Measurements from ENCODE around the gene BEND5. TPM values are rescaled to one million over a fixed set of nuclear protein-coding genes. Genes with fewer than 3 reads are reported as not detected.

The BEND5 gene
- total and polyA plus RNA-seq, 2 donors: 21.8 to 50.2 TPM

DNA sequence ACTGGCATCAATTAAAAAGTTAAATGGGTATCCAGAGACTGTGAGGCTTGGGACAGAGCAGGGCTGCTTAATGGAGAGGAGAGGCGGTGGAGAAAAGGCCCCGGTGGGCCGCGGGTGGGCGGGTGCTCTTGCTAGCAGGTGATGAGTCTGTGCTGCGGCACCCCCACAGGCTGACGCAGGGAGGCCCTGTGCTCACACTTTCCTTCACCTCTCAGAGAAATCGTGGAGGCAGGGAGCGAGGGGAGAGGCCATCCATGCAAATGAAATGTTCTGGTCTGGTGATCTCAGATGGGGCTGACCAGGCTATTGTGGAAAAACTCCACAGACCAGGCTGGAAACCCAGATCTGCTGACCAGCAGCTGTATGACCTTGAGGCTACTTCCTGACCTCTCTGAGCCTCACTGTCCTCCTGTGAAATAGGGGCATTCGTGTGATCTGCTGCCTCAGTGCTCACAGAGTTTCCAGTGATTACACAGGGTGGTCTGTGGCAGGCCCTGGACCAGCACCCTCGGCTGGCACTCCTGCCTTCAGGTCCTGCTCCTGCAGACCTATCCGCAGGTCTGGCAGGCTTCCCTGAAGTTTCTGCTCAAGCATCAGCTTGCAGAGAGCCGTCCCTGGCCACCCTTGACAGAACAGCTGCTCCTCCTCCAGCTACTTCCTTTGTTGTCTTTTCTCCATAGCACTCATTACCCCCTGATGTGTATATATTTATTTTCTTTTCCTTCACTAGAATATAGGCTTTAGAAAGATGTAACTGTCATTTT, 89.2 kb downstream of the BEND5 start:
- no peak overlapping the region for H3K4me3 ChIP-seq (ENCODE audit: low read length in 2 of 2)
- H3K36me3 ChIP-seq (ENCODE audit: control insufficient read depth in 2 of 2, insufficient read depth in 2 of 2, low read length in 1 of 2): no peaks in the 10 kb centered on the region
- H3K4me1 ChIP-seq (ENCODE audit: control insufficient read depth in 2 of 2, insufficient read depth in 2 of 2, low read length in 2 of 2): no peaks in the 10 kb centered on the region
- peaks cover 0 to 2% of the 10 kb centered on the region in 2 donors for H3K27me3 ChIP-seq (ENCODE audit: control insufficient read depth in 2 of 2, insufficient read depth in 1 of 2, low read length in 1 of 2)
- H3K27ac ChIP-seq (ENCODE audit: low read depth in 1 of 2, low read length in 1 of 2): no peak overlapping the region
- whole genome bisulfite sequencing: 92% methylated on average over 13 of the region's 13 CpGs
- H3K9me3 ChIP-seq (ENCODE audit: control insufficient read depth in 2 of 2, insufficient read depth in 1 of 2, low read length in 1 of 2): no peaks in the 10 kb centered on the region
- DNase-seq (ENCODE audit: low read depth in 6 of 9, low spot score in 9 of 9): no peak

DNA sequence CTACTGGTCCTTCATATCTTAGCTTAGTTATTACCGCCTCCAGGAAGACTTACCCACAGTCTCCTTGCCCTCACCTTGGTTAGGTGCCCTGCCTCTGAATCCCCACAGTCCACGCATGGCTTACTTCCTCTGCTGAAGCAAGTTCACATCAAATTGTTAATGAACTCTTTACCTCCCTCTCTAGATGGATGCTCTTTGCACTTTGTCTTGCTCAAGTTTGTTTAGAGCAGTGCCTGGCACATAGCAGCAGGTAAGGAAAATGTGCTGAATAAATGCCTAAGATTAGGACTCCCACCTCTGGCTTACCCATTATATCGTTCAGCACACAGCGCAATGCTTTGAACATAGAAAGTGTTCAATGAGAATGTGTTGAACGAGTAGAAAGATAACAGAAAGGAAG, 90.5 kb downstream of the BEND5 start:
- 94% methylated on average over 5 of the region's 5 CpGs for WGBS
- Histone ChIP-seq H3K4me1 (ENCODE audit: control insufficient read depth in 2 of 2, insufficient read depth in 2 of 2, low read length in 2 of 2) (no peaks in the 10 kb centered on the region), H3K27ac (ENCODE audit: low read depth in 1 of 2, low read length in 1 of 2) (no peak overlapping the region), H3K36me3 (ENCODE audit: control insufficient read depth in 2 of 2, insufficient read depth in 2 of 2, low read length in 1 of 2) (no peaks in the 10 kb centered on the region), H3K27me3 (ENCODE audit: control insufficient read depth in 2 of 2, insufficient read depth in 1 of 2, low read length in 1 of 2) (no peaks in the 10 kb centered on the region), H3K4me3 (ENCODE audit: low read length in 2 of 2) (no peak overlapping the region), H3K9me3 (ENCODE audit: control insufficient read depth in 2 of 2, insufficient read depth in 1 of 2, low read length in 1 of 2) (no peaks in the 10 kb centered on the region)
- no peak for DNase-seq (ENCODE audit: low read depth in 6 of 9, low spot score in 9 of 9)

DNA sequence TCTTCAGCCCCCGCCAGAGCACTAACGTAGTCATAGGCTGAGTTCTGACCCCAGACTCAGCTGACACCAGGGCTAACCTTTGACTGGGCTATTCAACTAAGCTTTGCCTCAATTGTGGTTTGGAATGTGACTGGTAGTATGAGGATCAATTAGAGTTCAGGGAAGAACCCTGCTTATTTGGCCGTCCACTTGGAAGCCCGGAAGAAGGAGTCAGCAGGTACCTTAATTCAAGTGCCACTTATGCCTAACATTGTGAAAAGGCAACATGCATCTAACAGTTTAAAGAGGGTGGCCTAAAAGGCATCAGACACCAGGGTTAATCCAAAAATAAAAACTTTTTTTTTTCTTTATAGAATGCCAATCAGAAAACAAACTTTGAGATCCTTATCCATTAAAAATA, 92.3 kb downstream of the BEND5 start:
- H3K27ac ChIP-seq (ENCODE audit: low read depth in 1 of 2, low read length in 1 of 2): no peak overlapping the region
- WGBS: 98% methylated on average over 4 of the region's 4 CpGs

DNA sequence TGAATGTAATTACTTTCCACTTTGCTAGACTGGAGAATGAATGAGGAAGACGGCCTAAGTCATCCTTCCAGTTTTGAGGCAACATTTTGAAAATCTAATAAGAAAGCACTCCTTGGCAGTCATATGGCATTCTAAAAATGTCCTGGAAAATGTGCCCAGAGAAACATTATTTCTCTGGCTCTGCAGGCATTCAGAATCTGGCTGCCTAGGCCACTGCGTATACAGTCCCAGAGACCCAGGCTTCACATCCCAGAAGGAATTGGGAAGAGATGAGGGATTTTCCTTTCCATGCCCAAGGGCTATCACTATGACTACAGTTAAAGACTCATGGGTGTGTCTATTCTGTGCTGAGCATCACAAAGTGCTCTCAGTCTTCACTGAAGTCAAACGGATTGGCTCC, 92.9 kb downstream of the BEND5 start:
- H3K36me3 ChIP-seq (ENCODE audit: control insufficient read depth in 2 of 2, insufficient read depth in 2 of 2, low read length in 1 of 2): no peaks in the 10 kb centered on the region
- H3K9me3 ChIP-seq (ENCODE audit: control insufficient read depth in 2 of 2, insufficient read depth in 1 of 2, low read length in 1 of 2): no peaks in the 10 kb centered on the region
- H3K4me3 ChIP-seq (ENCODE audit: low read length in 2 of 2): no peak overlapping the region
- no peaks in the 10 kb centered on the region for H3K27me3 ChIP-seq (ENCODE audit: control insufficient read depth in 2 of 2, insufficient read depth in 1 of 2, low read length in 1 of 2)
- no peaks in the 10 kb centered on the region for H3K4me1 ChIP-seq (ENCODE audit: control insufficient read depth in 2 of 2, insufficient read depth in 2 of 2, low read length in 2 of 2)
- H3K27ac ChIP-seq (ENCODE audit: low read depth in 1 of 2, low read length in 1 of 2): no peak overlapping the region
- 93% methylated on average over 3 of the region's 3 CpGs for WGBS
- no peak for DNase-seq (ENCODE audit: low read depth in 6 of 9, low spot score in 9 of 9)

More for the DNA sequence above, 92.3 kb downstream of the BEND5 start:
- no peak for DNase-seq (ENCODE audit: low read depth in 6 of 9, low spot score in 9 of 9)
- no peak overlapping the region for H3K4me3 ChIP-seq (ENCODE audit: low read length in 2 of 2)
- H3K9me3 ChIP-seq (ENCODE audit: control insufficient read depth in 2 of 2, insufficient read depth in 1 of 2, low read length in 1 of 2): no peaks in the 10 kb centered on the region
- no peaks in the 10 kb centered on the region for H3K27me3 ChIP-seq (ENCODE audit: control insufficient read depth in 2 of 2, insufficient read depth in 1 of 2, low read length in 1 of 2)
- no peaks in the 10 kb centered on the region for H3K36me3 ChIP-seq (ENCODE audit: control insufficient read depth in 2 of 2, insufficient read depth in 2 of 2, low read length in 1 of 2)
- H3K4me1 ChIP-seq (ENCODE audit: control insufficient read depth in 2 of 2, insufficient read depth in 2 of 2, low read length in 2 of 2): no peaks in the 10 kb centered on the region

DNA sequence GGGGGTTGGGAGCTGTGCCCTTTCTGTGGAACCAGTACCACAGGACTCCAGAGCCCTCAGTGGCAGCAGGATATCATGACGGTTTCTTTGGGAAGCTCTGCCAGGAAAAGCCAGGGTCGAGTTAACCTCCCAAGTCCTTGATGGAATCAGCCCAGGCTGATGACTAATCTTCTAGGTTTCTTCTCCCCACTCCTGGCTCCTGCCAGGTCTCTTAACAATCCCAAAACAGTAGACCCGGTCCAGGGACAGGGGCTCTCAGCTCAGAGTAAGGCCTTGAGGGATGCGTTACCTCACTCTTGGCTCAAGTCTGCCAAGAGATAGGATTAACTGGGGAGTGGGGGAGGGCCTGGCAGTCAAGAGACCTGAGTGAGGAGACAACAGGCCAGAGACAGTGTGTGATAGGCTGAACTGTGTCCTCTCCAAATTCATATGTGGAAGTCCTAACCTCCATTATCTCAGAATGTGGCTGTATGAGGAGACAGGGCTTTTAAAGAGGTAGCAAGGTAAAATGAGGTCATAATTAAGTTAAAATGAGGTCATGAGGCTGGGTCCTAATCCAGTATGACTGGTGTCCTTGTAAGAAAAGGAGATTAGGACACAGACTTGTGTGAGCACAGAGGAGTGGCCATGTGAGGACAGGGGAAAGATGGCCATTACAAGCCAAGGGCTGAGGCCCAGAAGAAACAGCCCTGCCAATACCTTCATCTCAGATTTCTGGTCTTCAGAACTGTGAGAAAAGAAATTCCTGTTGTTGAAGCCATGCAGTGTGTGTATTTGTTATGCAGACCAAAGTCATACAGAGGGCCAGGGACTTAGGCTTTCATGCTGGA, 95.0 kb downstream of the BEND5 start:
- no peaks in the 10 kb centered on the region for H3K36me3 ChIP-seq (ENCODE audit: control insufficient read depth in 2 of 2, insufficient read depth in 2 of 2, low read length in 1 of 2)
- no peaks in the 10 kb centered on the region for H3K4me1 ChIP-seq (ENCODE audit: control insufficient read depth in 2 of 2, insufficient read depth in 2 of 2, low read length in 2 of 2)
- no peak overlapping the region for H3K4me3 ChIP-seq (ENCODE audit: low read length in 2 of 2)
- H3K27me3 ChIP-seq (ENCODE audit: control insufficient read depth in 2 of 2, insufficient read depth in 1 of 2, low read length in 1 of 2): no peaks in the 10 kb centered on the region
- WGBS: 92% methylated on average over 4 of the region's 4 CpGs
- no peak overlapping the region for H3K27ac ChIP-seq (ENCODE audit: low read depth in 1 of 2, low read length in 1 of 2)
- H3K9me3 ChIP-seq (ENCODE audit: control insufficient read depth in 2 of 2, insufficient read depth in 1 of 2, low read length in 1 of 2): no peaks in the 10 kb centered on the region
- no peak for DNase-seq (ENCODE audit: low read depth in 6 of 9, low spot score in 9 of 9)

DNA sequence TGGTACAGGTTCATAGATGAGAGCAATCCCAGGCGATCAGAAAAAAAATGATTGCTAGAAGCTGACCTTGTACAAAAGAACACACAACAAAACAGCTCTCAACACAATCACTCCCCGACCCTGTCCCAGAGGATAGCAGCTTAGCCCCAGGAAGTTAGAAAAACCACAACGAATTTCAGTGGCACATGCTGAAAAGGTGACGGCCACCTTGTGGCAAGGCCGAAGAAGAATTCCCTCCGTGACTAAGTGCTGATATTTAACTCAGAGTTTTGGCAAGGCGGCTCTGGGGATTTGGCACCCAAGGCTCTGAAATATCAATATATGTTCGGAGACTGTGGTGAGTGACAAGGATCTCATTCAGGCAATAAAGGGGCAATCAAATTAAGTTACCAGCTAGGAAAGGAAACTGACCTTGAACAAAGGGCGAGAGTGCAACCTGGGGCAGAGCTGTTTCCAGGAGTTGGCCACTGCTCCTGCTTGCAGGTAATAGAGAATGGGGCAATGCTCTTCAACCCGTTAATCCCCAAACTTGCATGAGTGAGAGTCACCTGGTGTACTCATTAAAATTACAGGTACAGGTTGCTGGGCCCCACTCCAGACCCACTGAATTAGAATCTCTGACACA, 96.2 kb downstream of the BEND5 start:
- no peak overlapping the region for H3K27ac ChIP-seq (ENCODE audit: low read depth in 1 of 2, low read length in 1 of 2)
- 79% methylated on average over 10 of the region's 10 CpGs for WGBS
- H3K4me3 ChIP-seq (ENCODE audit: low read length in 2 of 2): no peak overlapping the region
- H3K36me3 ChIP-seq (ENCODE audit: control insufficient read depth in 2 of 2, insufficient read depth in 2 of 2, low read length in 1 of 2): no peaks in the 10 kb centered on the region
- H3K27me3 ChIP-seq (ENCODE audit: control insufficient read depth in 2 of 2, insufficient read depth in 1 of 2, low read length in 1 of 2): no peaks in the 10 kb centered on the region
- no peaks in the 10 kb centered on the region for H3K9me3 ChIP-seq (ENCODE audit: control insufficient read depth in 2 of 2, insufficient read depth in 1 of 2, low read length in 1 of 2)
- no peaks in the 10 kb centered on the region for H3K4me1 ChIP-seq (ENCODE audit: control insufficient read depth in 2 of 2, insufficient read depth in 2 of 2, low read length in 2 of 2)
- DNase-seq (ENCODE audit: low read depth in 6 of 9, low spot score in 9 of 9): no peak

DNA sequence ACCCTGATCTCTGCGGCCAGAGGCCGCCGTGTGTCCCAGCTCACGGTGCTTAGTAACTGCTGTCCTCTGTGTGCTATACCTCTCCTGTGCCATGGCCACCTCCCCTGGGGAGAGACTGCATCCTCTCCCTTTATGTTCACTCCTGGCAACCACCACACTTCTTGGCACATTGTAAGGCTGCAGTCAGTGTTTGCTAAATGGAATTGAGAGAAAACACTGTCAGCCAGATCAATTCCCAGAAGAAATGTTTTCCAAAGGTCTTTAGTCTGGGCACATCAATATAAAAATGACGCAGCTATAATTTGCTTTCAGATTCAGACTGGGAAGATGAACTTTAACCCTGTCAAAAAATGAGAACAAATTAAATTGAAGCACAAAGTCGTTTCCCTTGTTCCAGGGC, 96.8 kb downstream of the BEND5 start:
- DNase-seq (ENCODE audit: low read depth in 6 of 9, low spot score in 9 of 9): no peak
- no peaks in the 10 kb centered on the region for H3K4me1 ChIP-seq (ENCODE audit: control insufficient read depth in 2 of 2, insufficient read depth in 2 of 2, low read length in 2 of 2)
- no peaks in the 10 kb centered on the region for H3K9me3 ChIP-seq (ENCODE audit: control insufficient read depth in 2 of 2, insufficient read depth in 1 of 2, low read length in 1 of 2)
- no peaks in the 10 kb centered on the region for H3K36me3 ChIP-seq (ENCODE audit: control insufficient read depth in 2 of 2, insufficient read depth in 2 of 2, low read length in 1 of 2)
- WGBS: 92% methylated on average over 6 of the region's 6 CpGs
- no peak overlapping the region for H3K4me3 ChIP-seq (ENCODE audit: low read length in 2 of 2)
- H3K27ac ChIP-seq (ENCODE audit: low read depth in 1 of 2, low read length in 1 of 2): no peak overlapping the region
- H3K27me3 ChIP-seq (ENCODE audit: control insufficient read depth in 2 of 2, insufficient read depth in 1 of 2, low read length in 1 of 2): no peaks in the 10 kb centered on the region

DNA sequence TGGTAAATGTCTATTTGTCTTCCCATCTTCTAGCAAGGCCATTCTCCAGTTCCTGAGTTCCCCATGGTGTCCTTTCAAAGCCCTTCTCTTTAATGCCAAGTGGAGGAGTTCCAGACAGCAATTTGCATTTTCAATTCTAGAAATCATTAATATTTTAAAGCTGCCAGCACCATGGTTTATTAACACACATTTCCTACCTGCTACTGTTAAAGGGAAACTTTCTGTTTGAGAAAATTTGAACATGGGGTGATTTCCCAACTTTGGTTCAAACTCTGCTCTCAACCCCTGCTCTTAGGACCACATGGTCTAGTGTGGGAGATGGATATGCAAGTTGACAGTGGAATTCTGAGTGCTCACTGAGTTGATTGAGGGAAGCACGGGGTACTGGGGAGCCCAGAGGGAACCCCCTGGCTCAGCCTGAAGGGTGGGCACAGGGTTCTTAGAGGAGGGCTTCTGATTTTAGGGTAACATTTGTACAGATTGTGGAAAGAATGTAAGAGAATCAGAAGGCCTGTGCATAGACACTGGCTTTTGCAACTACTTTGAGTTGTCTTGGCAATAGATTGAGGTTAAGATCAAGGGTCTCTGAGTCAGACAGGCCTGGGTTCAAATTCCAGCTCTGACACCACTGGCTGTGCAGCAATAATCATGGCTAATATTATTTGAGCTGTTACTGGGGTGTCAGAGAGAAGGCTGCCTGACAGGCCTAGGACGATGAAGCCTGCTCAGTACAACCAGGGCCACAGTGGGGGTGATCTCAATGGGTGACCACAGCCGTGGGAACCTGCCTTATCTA, 97.8 kb downstream of the BEND5 start:
- no peak overlapping the region for H3K27ac ChIP-seq (ENCODE audit: low read depth in 1 of 2, low read length in 1 of 2)
- H3K4me3 ChIP-seq (ENCODE audit: low read length in 2 of 2): no peak overlapping the region
- 94% methylated on average over 3 of the region's 3 CpGs for WGBS

More for the DNA sequence above, 97.8 kb downstream of the BEND5 start:
- no peak for DNase-seq (ENCODE audit: low read depth in 6 of 9, low spot score in 9 of 9)
- peaks cover 0 to 2% of the 10 kb centered on the region in 2 donors for H3K27me3 ChIP-seq (ENCODE audit: control insufficient read depth in 2 of 2, insufficient read depth in 1 of 2, low read length in 1 of 2)
- H3K36me3 ChIP-seq (ENCODE audit: control insufficient read depth in 2 of 2, insufficient read depth in 2 of 2, low read length in 1 of 2): no peaks in the 10 kb centered on the region
- no peaks in the 10 kb centered on the region for H3K4me1 ChIP-seq (ENCODE audit: control insufficient read depth in 2 of 2, insufficient read depth in 2 of 2, low read length in 2 of 2)
- H3K9me3 ChIP-seq (ENCODE audit: control insufficient read depth in 2 of 2, insufficient read depth in 1 of 2, low read length in 1 of 2): no peaks in the 10 kb centered on the region
